HCT116 (cell line): ENCODE measurements around the gene MED14. TPM values are rescaled to one million over a fixed set of nuclear protein-coding genes. Genes with fewer than 3 reads are reported as not detected.

Experiments used
- ATAC-seq: fragments of 200-7000 bp; cut with Tn5 transposase; 2 replicates; pipeline ENCODE4 v1.9.1; 2020; ENCODE audit warnings: mild to moderate bottlenecking, moderate library complexity
- BruUV-seq: library from RNA; stranded (reverse); fragments of 400-500 nt; replicated peaks from 2 replicates; lab custom pipeline; 2021; lab: Mats Ljungman, UMichigan
- CTCF ChIA-PET: fragments of 300-600 bp; sonication (Branson Sonifier 250); formaldehyde crosslinking; loops from one replicate; lab custom pipeline; 2021; ENCODE audit warnings: antibody characterized with exemption; lab: Charles Lee
- POLR2A ChIA-PET: fragments of 300-600, 350-600 bp; sonication (Branson Sonifier 250); formaldehyde crosslinking; loops from one replicate; lab custom pipeline; 2021; ENCODE audit warnings: antibody characterized with exemption; lab: Charles Lee
- RAD21 ChIA-PET, 2 experiments: fragments of 300-600 bp; sonication (Branson Sonifier 250); formaldehyde crosslinking; loops; one replicate each; lab custom pipeline; 2023; ENCODE audit warnings: low total read pairs in 2 of 2; ENCODE audit not compliant: uncharacterized antibody in 2 of 2, unreplicated experiment in 2 of 2, low non-redundant PET in 1 of 2; lab: Charles Lee
- DNase-seq: peaks from one replicate; pipeline ENCODE4 v3.0.0-alpha.2; 2010; ENCODE audit warnings: low read depth, low spot score
- H2AFZ ChIP-seq: fragments of 200-600 bp; shearing (Covaris generic), sonication (generic); 2 replicates; pipeline ENCODE4 v1.6.1; 2017; ENCODE audit warnings: low read depth, mixed run types, mixed read lengths, antibody characterized with exemption, low read length; ENCODE audit not compliant: poor library complexity, severe bottlenecking
- H3K27ac ChIP-seq: 2 replicates; pipeline ENCODE4 v1.5.1; 2012; ENCODE audit warnings: low read depth, low read length
- H3K27me3 ChIP-seq: fragments of 200-600 bp; sonication (generic); 2 replicates; pipeline ENCODE4 v1.6.1; 2016; ENCODE audit warnings: mixed run types, low read length, mixed read lengths; ENCODE audit not compliant: insufficient read depth
- H3K36me3 ChIP-seq, 2 experiments: fragments of 200-500 bp in 1 of 2; fragments of 200-600 bp in 1 of 2; sonication (Bioruptor generic) in 1 of 2; sonication (generic) in 1 of 2; 2 replicates each; pipeline versions ENCODE4 v1.5.1 to v1.6.1; 2014 to 2016; ENCODE audit warnings: low read length in 2 of 2, inconsistent platforms in 1 of 2, mixed read lengths in 1 of 2, mixed run types in 1 of 2; ENCODE audit not compliant: insufficient read depth in 2 of 2, control insufficient read depth in 1 of 2
- H3K4me1 ChIP-seq, 2 experiments: fragments of 200-600 bp in 1 of 2; sonication (generic) in 1 of 2; 2 replicates each; pipeline versions ENCODE4 v1.5.1 to v1.6.1; 2012 to 2017; ENCODE audit warnings: low read length in 2 of 2, inconsistent platforms in 1 of 2, mild to moderate bottlenecking in 1 of 2, mixed read lengths in 1 of 2, mixed run types in 1 of 2, moderate library complexity in 1 of 2; ENCODE audit not compliant: insufficient read depth in 2 of 2, control insufficient read depth in 1 of 2
- H3K4me2 ChIP-seq: fragments of 200-600 bp; sonication (generic); 2 replicates; pipeline ENCODE4 v1.6.1; 2017; ENCODE audit warnings: mixed run types, low read length, mixed read lengths
- H3K4me3 ChIP-seq, 2 experiments: fragments of 200-600 bp in 1 of 2; sonication (generic) in 1 of 2; replicated peaks in 1 of 2; 2 replicates each; pipeline ENCODE4 v1.5.1; 2011 to 2016; ENCODE audit warnings: low read length in 2 of 2, control low read depth in 1 of 2, low read depth in 1 of 2, mild to moderate bottlenecking in 1 of 2, mixed read lengths in 1 of 2, mixed run types in 1 of 2
- H3K79me2 ChIP-seq: fragments of 200-600 bp; sonication (generic); 2 replicates; pipeline ENCODE4 v1.6.1; 2017; ENCODE audit warnings: mild to moderate bottlenecking, mixed run types, low read length, moderate library complexity, mixed read lengths; ENCODE audit not compliant: insufficient read depth
- H3K9ac ChIP-seq: fragments of 200-600 bp; sonication (generic); 2 replicates; pipeline ENCODE4 v1.6.1; 2016; ENCODE audit warnings: low read length, mixed read lengths
- H3K9me2 ChIP-seq: fragments of 200-600 bp; sonication (generic), shearing (Covaris generic); 2 replicates; pipeline ENCODE4 v1.6.1; 2017; ENCODE audit warnings: mixed run types, mild to moderate bottlenecking, moderate library complexity; ENCODE audit not compliant: insufficient read depth
- H3K9me3 ChIP-seq, 2 experiments: fragments of 200-500 bp in 1 of 2; fragments of 200-600 bp in 1 of 2; sonication (Bioruptor generic) in 1 of 2; sonication (generic) in 1 of 2; 2 replicates each; pipeline ENCODE4 v1.6.1; 2014 to 2017; ENCODE audit warnings: low read length in 2 of 2, mixed read lengths in 2 of 2, inconsistent platforms in 1 of 2, low read depth in 1 of 2, mild to moderate bottlenecking in 1 of 2, mixed run types in 1 of 2, moderate library complexity in 1 of 2; ENCODE audit not compliant: control insufficient read depth in 1 of 2, insufficient read depth in 1 of 2
- H4K20me1 ChIP-seq: fragments of 200-600 bp; sonication (generic), shearing (Covaris generic); 2 replicates; pipeline ENCODE4 v1.6.1; 2017; ENCODE audit warnings: mixed run types, mild to moderate bottlenecking, moderate library complexity; ENCODE audit not compliant: insufficient read depth
- ATF3 ChIP-seq: IDR thresholded peaks from 2 replicates; pipeline ENCODE4 v1.6.1; 2012
- CBX3 ChIP-seq: IDR thresholded peaks from 2 replicates; pipeline ENCODE4 v1.6.1; 2012; ENCODE audit warnings: low read depth
- ELF1 ChIP-seq: IDR thresholded peaks from 2 replicates; pipeline ENCODE4 v1.6.1; 2012; ENCODE audit warnings: low read depth, borderline replicate concordance
- EZH2 ChIP-seq: fragments of 200-600 bp; sonication (generic); IDR thresholded peaks from 2 replicates; pipeline ENCODE4 v1.6.1; 2017; ENCODE audit warnings: antibody characterized with exemption, mixed run types
- EZH2phosphoT487 ChIP-seq: fragments of 200-600 bp; IDR thresholded peaks from 2 replicates; pipeline ENCODE4 v1.6.1; 2018; ENCODE audit warnings: antibody characterized with exemption, borderline replicate concordance
- FOSL1 ChIP-seq: IDR thresholded peaks from 2 replicates; pipeline ENCODE4 v1.6.1; 2012; ENCODE audit warnings: low read depth
- SIN3A ChIP-seq: IDR thresholded peaks from 2 replicates; pipeline ENCODE4 v1.6.1; 2012; ENCODE audit warnings: low read depth
- SP1 ChIP-seq: IDR thresholded peaks from 2 replicates; pipeline ENCODE4 v1.6.1; 2012; ENCODE audit warnings: low read depth
- SRF ChIP-seq: IDR thresholded peaks from 2 replicates; pipeline ENCODE4 v1.6.1; 2012; ENCODE audit warnings: low read depth
- ZNF274 ChIP-seq: fragments of 200-500 bp; sonication (Bioruptor generic); IDR thresholded peaks from 2 replicates; pipeline ENCODE4 v1.6.1; 2014; ENCODE audit warnings: mild to moderate bottlenecking, low read depth, low read length, inconsistent platforms
- intact Hi-C: fragments of 100-400 bp; cut with micrococcal nuclease; formaldehyde crosslinking; loops from 2 replicates; pipeline ENCODE4 v1.10.0; 2022
- total RNA-seq: library from RNA; stranded (reverse); gene quantifications from one replicate; pipeline ENCODE4 v1.2.1, GENCODE V29; 2021; ENCODE audit not compliant: unreplicated experiment

The MED14 gene
- total RNA-seq, 1 experiment from 2014 or later: 51.8 TPM

GRCh38 chrX:40757058-40757457 is 21.7 kb upstream of the MED14 start:
- no peak overlapping the region for H3K9ac ChIP-seq
- no peak overlapping the region for H2AFZ ChIP-seq
- BruUV-seq: no TSS peak
- H3K27me3 ChIP-seq: no peaks in the 10 kb centered on the region
- no peaks in the 10 kb centered on the region for H3K9me3 ChIP-seq
- no peaks in the 10 kb centered on the region for H3K79me2 ChIP-seq
- H3K4me1 ChIP-seq: no peaks in the 10 kb centered on the region
- no peak overlapping the region for H3K27ac ChIP-seq
- intact Hi-C loops: no loop called here
- H3K4me2 ChIP-seq: no peak overlapping the region
- ChIA-PET CTCF (no interaction called here), POLR2A (no interaction called here), RAD21 (no interaction called here)
- no peaks in the 10 kb centered on the region for H4K20me1 ChIP-seq
- DNase-seq: no peak
- H3K36me3 ChIP-seq: no peaks in the 10 kb centered on the region
- H3K9me2 ChIP-seq: no peaks in the 10 kb centered on the region
- no peak for ATAC-seq
- TF ChIP-seq EZH2phosphoT487: no peak
- no peak for TF ChIP-seq SIN3A
- TF ChIP-seq ELF1: no peak
- TF ChIP-seq FOSL1: no peak
- no peak overlapping the region for H3K4me3 ChIP-seq

- Histone ChIP-seq H3K9ac (no peak overlapping the region), H3K9me3 (no peaks in the 10 kb centered on the region), H3K4me3 (no peak overlapping the region), H3K79me2 (no peaks in the 10 kb centered on the region), H3K36me3 (no peaks in the 10 kb centered on the region), H3K4me2 (no peak overlapping the region), H4K20me1 (no peaks in the 10 kb centered on the region), H3K4me1 (no peaks in the 10 kb centered on the region), H2AFZ (no peak overlapping the region), H3K27me3 (no peaks in the 10 kb centered on the region), H3K9me2 (no peaks in the 10 kb centered on the region), H3K27ac (no peak overlapping the region)
- RAD21 ChIA-PET: no interaction called here
- no peak for TF ChIP-seq SRF
- no peak for TF ChIP-seq ATF3
- no peak for TF ChIP-seq ZNF274
- TF ChIP-seq EZH2: no peak
- no peak for TF ChIP-seq ELF1
- TF ChIP-seq SP1: no peak
- TF ChIP-seq CBX3: no peak
- TF ChIP-seq EZH2phosphoT487: no peak
- POLR2A ChIA-PET: no interaction called here
- intact Hi-C loops: no loop called here
- DNase-seq (no peak), ATAC-seq (no peak)
- BruUV-seq: no TSS peak
- CTCF ChIA-PET: no interaction called here
Observed at GRCh38 chrX:40755291-40756249, 20.2 kb upstream of the MED14 start.
